Femur (tissue), 1 donor: ENCODE measurements around the gene FKBP10.
"Not testable (repeated sequence)": the region's sequence is repeated elsewhere in the genome, so short reads cannot be mapped to it uniquely, and the experiment has no call there.

ENCODE experiments used
- DNase-seq: peaks from one replicate; pipeline ENCODE4 v3.0.0-alpha.2; 2017

FKBP10 gene

DNA sequence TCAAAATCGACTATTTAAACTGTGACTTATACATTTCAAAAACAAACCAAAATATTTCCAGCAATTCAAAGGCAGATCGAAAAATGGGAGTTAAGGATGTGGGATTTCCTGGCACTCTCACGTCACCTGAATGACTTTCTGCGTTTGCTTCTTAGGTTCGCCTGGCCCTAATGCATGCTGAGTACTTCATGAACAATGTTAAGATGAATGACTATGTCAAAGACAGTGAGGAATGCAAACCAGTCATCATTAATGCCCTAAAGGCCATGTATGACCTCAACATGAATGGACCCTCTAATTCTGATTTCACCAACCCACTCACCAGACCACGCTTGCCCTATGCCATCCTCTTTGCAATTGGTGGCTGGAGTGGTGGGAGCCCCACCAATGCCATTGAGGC lies 32.2 kb downstream of the FKBP10 start:
- DNase-seq: no peak

DNA sequence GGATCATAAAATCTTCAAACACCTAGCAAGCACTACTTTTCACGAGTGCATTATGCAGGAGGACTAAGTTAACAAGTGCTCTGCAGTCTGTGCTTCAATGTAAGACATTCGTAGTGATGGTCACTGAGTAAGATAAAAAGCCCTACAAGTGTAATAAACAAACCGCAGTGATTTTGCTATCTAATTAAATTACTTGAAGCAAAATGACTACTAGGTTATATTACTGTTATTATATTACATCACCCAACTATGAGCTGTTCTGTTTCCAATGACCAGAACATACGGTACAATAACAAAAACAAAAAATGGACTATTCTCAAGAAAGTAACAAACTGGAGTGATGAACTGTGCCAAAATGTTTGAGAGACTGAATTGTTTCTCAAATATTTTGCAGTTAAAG lies 36.0 kb downstream of the FKBP10 start:
- no peak for DNase-seq

DNA sequence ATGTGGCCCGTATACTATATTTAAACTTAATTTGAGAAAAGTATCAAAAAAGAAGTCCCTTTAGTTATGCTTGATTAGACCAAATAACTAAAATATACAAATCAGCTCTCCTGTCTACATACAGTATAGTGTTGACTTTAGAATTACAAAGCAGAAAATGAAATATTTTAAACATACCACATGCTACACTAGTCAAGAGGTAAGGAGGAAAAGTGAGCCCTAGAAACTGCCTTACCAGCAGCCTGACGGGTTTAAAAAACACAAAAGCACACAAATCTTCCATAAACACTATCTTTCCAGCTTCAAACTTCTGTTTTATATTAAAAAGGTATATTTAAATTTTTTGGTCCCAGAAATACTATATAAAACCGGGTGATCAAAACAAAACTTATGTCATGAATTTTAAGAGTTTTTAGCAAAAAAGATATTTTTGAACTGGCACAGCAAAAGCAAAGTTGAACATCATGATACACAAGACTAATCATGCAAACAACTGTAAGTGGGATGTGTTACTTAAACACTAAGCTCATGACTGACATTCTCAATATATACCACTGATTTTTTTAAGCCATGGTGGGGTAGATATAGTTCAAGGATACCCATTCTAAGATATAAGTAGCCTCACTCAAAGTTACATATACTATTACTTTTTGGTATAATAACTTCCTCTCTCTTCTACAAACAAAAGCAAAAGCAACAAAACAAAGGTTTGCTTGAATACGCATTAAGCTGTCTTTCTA lies 36.6 kb downstream of the FKBP10 start:
- DNase-seq: no peak

GRCh38 chr17:41851382-41851781 lies 38.6 kb downstream of the FKBP10 start:
- DNase-seq: not testable (repeated sequence)

- DNase-seq: no peak
These were observed 47.6 kb downstream of the FKBP10 start for GRCh38 chr17:41860254-41860931.

DNA sequence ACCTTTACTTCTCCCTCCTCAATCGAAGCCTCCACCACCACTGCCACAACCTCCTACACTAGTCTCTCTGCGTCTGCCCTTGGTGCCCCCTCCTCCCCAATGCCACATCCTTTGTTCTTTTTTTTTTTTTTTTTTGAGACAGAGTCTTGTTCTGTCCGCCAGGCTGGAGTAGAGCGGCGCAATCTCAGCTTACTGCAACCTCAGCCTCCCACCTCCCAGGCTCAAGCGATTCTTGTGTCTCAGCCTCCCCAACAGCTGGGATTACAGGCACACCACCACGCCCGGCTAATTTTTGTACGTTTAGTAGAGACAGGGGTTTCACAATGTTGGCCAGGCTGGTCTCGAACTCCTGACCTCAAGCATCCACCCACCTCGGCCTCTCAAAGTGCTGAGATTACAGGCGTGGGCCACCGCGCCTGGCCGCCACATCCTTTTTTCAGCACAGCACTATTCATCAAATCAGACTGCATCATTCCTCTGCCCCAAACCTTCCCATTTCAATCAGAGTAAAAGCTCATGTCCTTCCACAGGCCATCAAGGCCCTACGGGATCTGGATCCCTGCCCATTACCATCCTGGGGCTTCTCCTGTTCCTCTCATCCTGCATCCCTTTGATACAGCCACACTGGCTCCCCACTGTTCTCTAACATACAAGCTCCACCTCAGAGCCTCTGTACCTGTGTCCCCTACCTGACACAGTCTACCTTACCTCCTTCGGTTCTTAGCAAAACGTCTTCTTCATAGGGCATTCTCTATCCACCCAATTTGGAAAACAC lies 50.5 kb downstream of the FKBP10 start:
- DNase-seq: no peak

GRCh38 chr17:41864498-41864835 lies 51.7 kb downstream of the FKBP10 start:
- DNase-seq: no peak

DNA sequence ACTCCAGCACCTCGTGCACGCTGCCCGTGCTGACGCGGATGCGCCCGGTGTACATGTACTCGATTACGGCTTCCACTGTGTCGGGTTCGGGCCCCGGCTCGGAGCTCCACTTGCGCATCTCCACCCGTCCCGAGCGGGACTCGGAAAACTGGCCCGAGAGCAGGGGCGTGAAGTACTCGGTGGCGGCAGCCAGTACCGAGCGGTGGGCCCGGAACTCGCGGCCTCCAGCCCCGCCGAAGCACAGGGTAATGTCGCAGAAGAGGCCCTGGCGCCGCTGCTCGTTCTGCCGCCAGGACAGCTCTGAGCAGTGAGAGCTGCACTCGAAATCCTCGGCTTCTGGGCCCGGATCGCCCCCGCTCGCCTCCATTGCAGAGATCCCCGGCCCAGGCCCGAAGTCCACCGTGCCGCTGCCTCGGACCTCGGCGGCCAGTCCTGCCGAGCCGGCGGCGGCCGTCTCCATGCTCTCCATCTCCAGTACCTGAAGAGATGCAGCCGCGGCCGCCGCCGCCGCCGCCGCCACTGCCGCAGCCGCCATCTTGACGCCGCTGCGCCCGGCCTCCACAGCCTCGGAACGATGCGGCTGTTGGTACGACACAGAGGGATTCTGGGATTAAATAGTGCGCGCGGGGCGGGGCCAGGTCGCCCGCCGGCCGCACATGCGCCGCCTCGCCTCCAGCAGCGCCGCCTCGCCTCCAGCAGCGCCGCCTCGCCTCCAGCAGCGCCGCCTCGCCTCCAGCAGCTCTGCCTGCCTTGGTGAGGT lies 52.2 kb downstream of the FKBP10 start, which contains the start of gene KLHL11:
Gene KLHL11 (minus strand): TSS at position 588 of the 760 bp plus-strand sequence. CDS start 53 bp downstream, at position 535.
- DNase-seq: peak; percentile 93

GRCh38 chr17:41865596-41865893 lies 52.7 kb downstream of the FKBP10 start:
- no peak for DNase-seq

DNA sequence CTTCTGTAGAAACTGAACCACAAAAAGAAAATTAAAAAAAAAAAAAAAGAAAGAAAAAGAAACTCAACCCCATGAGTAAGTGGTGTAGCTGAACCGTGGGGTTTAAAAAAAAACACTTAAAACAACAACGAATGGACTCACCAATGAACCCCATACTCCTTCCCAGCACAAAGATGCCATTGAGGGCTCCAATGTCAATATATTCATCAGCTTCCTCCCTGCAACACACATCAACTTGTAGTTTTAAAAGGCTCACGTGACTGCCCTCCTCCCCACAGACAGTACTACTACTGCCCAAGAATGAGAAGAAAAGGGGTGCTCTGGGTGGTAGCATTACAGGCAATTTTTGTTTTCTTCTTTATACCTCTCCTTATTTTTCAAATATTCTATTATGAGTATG lies 55.8 kb downstream of the FKBP10 start:
- no peak for DNase-seq

- no peak for DNase-seq
These were observed 56.6 kb downstream of the FKBP10 start for GRCh38 chr17:41869426-41869825.

DNA sequence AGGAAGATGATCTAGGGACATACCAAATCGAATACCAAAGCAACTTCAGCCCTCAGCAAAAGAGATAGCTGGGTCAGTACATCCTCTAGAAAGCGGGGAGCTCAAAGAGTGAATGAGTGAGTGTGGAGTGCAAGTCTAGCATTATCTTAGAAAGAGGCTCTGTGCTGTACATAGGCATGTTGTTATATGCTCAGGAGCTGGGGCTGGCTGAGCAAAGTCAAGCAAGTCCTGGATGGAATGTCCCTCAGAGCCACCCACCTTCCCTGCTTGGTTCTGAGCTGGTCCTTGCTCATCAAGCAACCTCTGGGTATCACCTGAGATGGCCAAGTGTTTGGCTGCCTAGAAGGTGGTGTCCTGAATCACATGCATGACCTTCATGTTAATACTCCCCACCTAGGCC lies 57.3 kb downstream of the FKBP10 start:
- DNase-seq: no peak

DNA sequence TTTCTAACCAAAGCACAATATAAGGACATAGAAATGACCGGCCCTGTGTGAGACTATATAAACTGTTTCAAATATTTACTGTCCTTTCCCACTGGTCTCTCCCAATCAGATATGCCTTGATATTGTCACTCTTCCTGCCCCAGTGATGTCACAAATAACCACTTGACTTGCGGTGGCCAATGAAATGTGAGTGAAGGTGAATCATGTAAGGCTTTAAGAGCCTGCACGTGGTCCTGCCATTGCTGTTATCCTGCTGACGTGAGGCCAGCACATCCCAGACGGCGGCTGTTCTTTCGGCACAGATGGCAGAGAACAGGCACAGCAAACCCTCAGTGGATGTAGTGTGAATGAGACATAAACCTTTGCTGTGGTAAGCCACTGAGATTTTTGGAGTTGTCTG lies 57.8 kb downstream of the FKBP10 start:
- no peak for DNase-seq

GRCh38 chr17:41871789-41872188 lies 59.0 kb downstream of the FKBP10 start:
- DNase-seq: no peak
